GM12878 (cell line): Measurements from ENCODE around the gene IGF2BP2. TPM values are rescaled to one million over a fixed set of nuclear protein-coding genes. Genes with fewer than 3 reads are reported as not detected.

Experiments used
- ATAC-seq: fragments of 200-7000 bp; cut with Tn5 transposase; 3 replicates; pipeline ENCODE4 v1.9.1; 2020; ENCODE audit warnings: mild to moderate bottlenecking, moderate library complexity
- BruUV-seq: library from RNA; stranded (reverse); fragments of 400-500 nt; replicated peaks from 2 replicates; lab custom pipeline; 2021; lab: Mats Ljungman, UMichigan
- CTCF ChIA-PET: fragments of 300-600 bp; sonication (Branson Sonifier 250); formaldehyde crosslinking; extraction: SDS; loops from one replicate; lab custom pipeline; 2021; ENCODE audit warnings: inconsistent platforms; lab: Yijun Ruan, JAX
- POLR2A ChIA-PET: fragments of 350-600 bp; formaldehyde crosslinking; extraction: SDS; loops from one replicate; lab custom pipeline; 2021; ENCODE audit warnings: inconsistent platforms; lab: Charles Lee
- RAD21 ChIA-PET: fragments of 300-600 bp; sonication (Branson Sonifier 250); formaldehyde crosslinking; loops from one replicate; lab custom pipeline; 2023; ENCODE audit warnings: antibody characterized with exemption; ENCODE audit not compliant: unreplicated experiment; lab: Charles Lee
- SMC1A ChIA-PET: fragments of 300-600 bp; sonication (Branson Sonifier 250); formaldehyde crosslinking; loops from one replicate; lab custom pipeline; 2023; ENCODE audit not compliant: unreplicated experiment, uncharacterized antibody; lab: Charles Lee
- DNase-seq: peaks from one replicate; pipeline ENCODE4 v3.0.0-alpha.2; 2011; ENCODE audit warnings: low read depth, low spot score
- FAIRE-seq: peaks from 3 replicates; lab custom pipeline; 2011; peaks lifted over from hg19 to GRCh38; lab: Jason Lieb, UNC
- H2AFZ ChIP-seq: 2 replicates; pipeline ENCODE4 v1.6.0; 2011; ENCODE audit warnings: low read depth, low read length, control low read depth; ENCODE audit not compliant: control insufficient read depth
- H3K27ac ChIP-seq: 2 replicates; pipeline ENCODE4 v1.5.1; 2011; ENCODE audit warnings: control low read depth; ENCODE audit not compliant: control insufficient read depth, insufficient read depth
- H3K27me3 ChIP-seq, 2 experiments: replicated peaks in 1 of 2; 2 replicates each; pipeline versions ENCODE4 v1.6.0 to v1.6.1; 2011; ENCODE audit warnings: low read length in 1 of 2; ENCODE audit not compliant: control insufficient read depth in 2 of 2, insufficient read depth in 2 of 2
- H3K36me3 ChIP-seq, 2 experiments: 2 replicates each; pipeline ENCODE4 v1.5.1; 2011; ENCODE audit warnings: low read length in 1 of 2; ENCODE audit not compliant: control insufficient read depth in 2 of 2, insufficient read depth in 2 of 2
- H3K4me1 ChIP-seq: 2 replicates; pipeline ENCODE4 v1.6.1; 2011; ENCODE audit warnings: mild to moderate bottlenecking, low read length, moderate library complexity, mixed read lengths; ENCODE audit not compliant: control insufficient read depth, insufficient read depth
- H3K4me2 ChIP-seq: 2 replicates; pipeline ENCODE4 v1.6.0; 2011; ENCODE audit warnings: control low read depth; ENCODE audit not compliant: control insufficient read depth, insufficient read depth
- H3K4me3 ChIP-seq: fragments of 200-600 bp; sonication (generic); 2 replicates; pipeline ENCODE4 v1.5.1; 2016
- H3K79me2 ChIP-seq: 2 replicates; pipeline ENCODE4 v1.6.0; 2011; ENCODE audit warnings: low read length; ENCODE audit not compliant: control insufficient read depth, insufficient read depth
- H3K9ac ChIP-seq: 2 replicates; pipeline ENCODE4 v1.8.0; 2011; ENCODE audit warnings: low read length, control low read depth, mixed read lengths; ENCODE audit not compliant: control insufficient read depth, insufficient read depth
- H3K9me3 ChIP-seq: replicated peaks from 3 replicates; pipeline ENCODE4 v1.5.1; 2011; ENCODE audit warnings: mild to moderate bottlenecking, low read length; ENCODE audit not compliant: control insufficient read depth, insufficient read depth
- H4K20me1 ChIP-seq: 2 replicates; pipeline ENCODE4 v1.6.0; 2011; ENCODE audit not compliant: control insufficient read depth, insufficient read depth
- BRCA1 ChIP-seq: IDR thresholded peaks from 2 replicates; pipeline ENCODE4 v1.6.1; 2011; ENCODE audit warnings: low read depth, low read length, improper control_type of control experiment
- EZH2 ChIP-seq: IDR thresholded peaks from 2 replicates; pipeline ENCODE4 v1.6.1; 2012; ENCODE audit warnings: low read depth, mild to moderate bottlenecking, control low read depth, inconsistent platforms, low read length, borderline replicate concordance; ENCODE audit not compliant: control insufficient read depth
- IRF3 ChIP-seq: fragments of 450-650 bp; IDR thresholded peaks from 2 replicates; pipeline ENCODE4 v1.6.1; 2014; ENCODE audit warnings: mild to moderate bottlenecking
- NFYB ChIP-seq: IDR thresholded peaks from 2 replicates; pipeline ENCODE4 v1.6.1; 2011; ENCODE audit warnings: low read depth, mild to moderate bottlenecking, low read length, improper control_type of control experiment, moderate library complexity; ENCODE audit not compliant: insufficient read depth
- PRDM15 ChIP-seq: fragments of 450-650 bp; formaldehyde crosslinking; IDR thresholded peaks from 2 replicates; pipeline ENCODE4 v1.4.0; 2020; ENCODE audit warnings: mild to moderate bottlenecking, moderate library complexity
- RB1 ChIP-seq: fragments of 450-650 bp; formaldehyde crosslinking; IDR thresholded peaks from 2 replicates; pipeline ENCODE4 v1.6.1; 2017; ENCODE audit warnings: mild to moderate bottlenecking, borderline replicate concordance
- RBBP5 ChIP-seq: fragments of 200-600 bp; sonication (generic); conservative IDR thresholded peaks from 2 replicates; pipeline ENCODE4 v1.6.1; 2016
- RELA ChIP-seq: fragments of 450-650 bp; IDR thresholded peaks from 2 replicates; pipeline ENCODE4 v1.8.0; 2014; ENCODE audit warnings: borderline replicate concordance; ENCODE audit not compliant: partially characterized antibody
- RUNX3 ChIP-seq: IDR thresholded peaks from 2 replicates; pipeline ENCODE4 v1.6.1; 2012; ENCODE audit warnings: low read length, inconsistent platforms
- SMAD5 ChIP-seq: IDR thresholded peaks from 2 replicates; pipeline ENCODE4 v1.6.1; 2016; ENCODE audit warnings: antibody characterized with exemption, low read depth
- STAT1 ChIP-seq: fragments of 450-650 bp; conservative IDR thresholded peaks from 2 replicates; pipeline ENCODE4 v1.6.1; 2014; ENCODE audit warnings: antibody characterized with exemption, mild to moderate bottlenecking
- SUPT20H ChIP-seq: IDR thresholded peaks from 2 replicates; pipeline ENCODE4 v1.6.1; 2011; ENCODE audit warnings: low read depth, mild to moderate bottlenecking, low read length, moderate library complexity, borderline replicate concordance; ENCODE audit not compliant: control insufficient read depth
- TARDBP ChIP-seq: IDR thresholded peaks from 2 replicates; pipeline ENCODE4 v1.6.1; 2016; ENCODE audit warnings: borderline replicate concordance
- TCF7 ChIP-seq: IDR thresholded peaks from 2 replicates; pipeline ENCODE4 v1.6.1; 2014; ENCODE audit warnings: antibody characterized with exemption, borderline replicate concordance
- ZNF24 ChIP-seq: fragments of 450-650 bp; IDR thresholded peaks from 2 replicates; pipeline ENCODE4 v1.6.1; 2017; ENCODE audit warnings: antibody characterized with exemption, mild to moderate bottlenecking
- ZNF274 ChIP-seq: IDR thresholded peaks from one replicate; pipeline ENCODE4 v1.8.0; 2011; ENCODE audit not compliant: insufficient read length, insufficient read depth
- WGBS: methylation state at CpG from one replicate; pipeline ENCODE4 v1.1.6; 2016; ENCODE audit warnings: low lambda C conversion rate; ENCODE audit not compliant: insufficient replicate concordance, insufficient coverage; ENCODE audit errors: missing lambda C conversion rate; 5-methylcytosine and 5-hydroxymethylcytosine counted together
- in situ Hi-C: fragments of 300-500 bp; cut with MboI; formaldehyde crosslinking; loops from 9 replicates; pipeline ENCODE4 v1.14.3; 2018; ENCODE audit warnings: mixed read lengths
- intact Hi-C: fragments of 100-400 bp; cut with micrococcal nuclease; formaldehyde crosslinking; loops from one replicate; pipeline ENCODE4 v1.14.2; 2022; ENCODE audit not compliant: unreplicated experiment
- polyA plus RNA-seq, 11 experiments: library from polyadenylated mRNA; depleted of rRNA in 4 of 11; unstranded in 6 of 11; stranded (reverse) in 5 of 11; fragments of >200 nt; fragmentation: Nextera tagmentation in 4 of 11; fragmentation: Illumina TruSeq in 1 of 11; extraction: Ambion mirVana in 4 of 11; extraction: Trizol in 1 of 11; gene quantifications; 1 replicate in 1 of 11; 2 replicates in 10 of 11; pipeline versions ENCODE4 v1.2.1 to v1.2.3, GENCODE V29; 2011 to 2016; ENCODE audit warnings: inconsistent platforms in 2 of 11, missing spikeins in 2 of 11, low read depth in 1 of 11
- total RNA-seq, 4 experiments: library from RNA; depleted of rRNA in 3 of 4; stranded (reverse); fragments of >200 nt in 3 of 4; fragmentation: Illumina TruSeq in 1 of 4; extraction: Trizol in 1 of 4; gene quantifications; 2 replicates each; pipeline versions ENCODE4 v1.2.1 to v1.2.3, GENCODE V29; 2013 to 2021

IGF2BP2 gene
- total and polyA plus RNA-seq, 10 of the 15 experiments (the other 5 are each of a cell fraction or from before 2014, with no cell fraction given), result 0.25 to 0.72 TPM; not detected in 8

- Histone ChIP-seq H3K4me2 (no peak overlapping the region), H3K27ac (no peak overlapping the region), H2AFZ (no peak overlapping the region)
- POLR2A ChIA-PET, result no interaction called here
- in situ Hi-C loops, result no loop called here
- TF ChIP-seq EZH2 (no peak), ZNF274 (no peak), PRDM15 (no peak), TCF7 (no peak), ZNF24 (no peak), RBBP5 (no peak), RB1 (no peak), SMAD5 (no peak), BRCA1 (no peak), STAT1 (no peak), TARDBP (no peak), NFYB (no peak), SUPT20H (no peak), RELA (no peak), IRF3 (no peak), RUNX3 (no peak)
- TF ChIP-seq, all 136 proteins: peak for 0
- no peaks in the 10 kb centered on the region for H3K27me3 ChIP-seq
- FAIRE-seq (no peak), ATAC-seq (no peak), DNase-seq (no peak)
- WGBS, result 53% methylated on average over 3 of the region's 3 CpGs
- H3K4me3 ChIP-seq, result no peak overlapping the region
- H3K36me3 ChIP-seq, result no peaks in the 10 kb centered on the region
- ChIA-PET RAD21 (no interaction called here), CTCF (no interaction called here), SMC1A (no interaction called here)
- no peaks in the 10 kb centered on the region for H3K4me1 ChIP-seq
- no TSS peak for BruUV-seq
- H3K9me3 ChIP-seq, result no peaks in the 10 kb centered on the region
- H4K20me1 ChIP-seq, result no peaks in the 10 kb centered on the region
- intact Hi-C loops, result no loop called here
- H3K9ac ChIP-seq, result no peak overlapping the region
- H3K79me2 ChIP-seq, result no peaks in the 10 kb centered on the region
Observed at GRCh38 chr3:185837414-185837813, 12.6 kb upstream of the IGF2BP2 start.
